HepG2 (cell line): ENCODE measurements around the gene PLSCR1. TPM values are rescaled to one million over a fixed set of nuclear protein-coding genes. Genes with fewer than 3 reads are reported as not detected.
A peak's percentile ranks its signal among the peaks of the same experiment; 100 is the strongest.

Experiments
- ATAC-seq: fragments of 200-7000 bp; cut with Tn5 transposase; 3 replicates; pipeline ENCODE4 v1.9.1; 2020; ENCODE audit warnings: mild to moderate bottlenecking, moderate library complexity
- BruUV-seq: library from RNA; stranded (reverse); fragments of 400-500 nt; replicated peaks from 2 replicates; lab custom pipeline; 2021; lab: Mats Ljungman, UMichigan
- CTCF ChIA-PET: fragments of 300-600 bp; formaldehyde crosslinking; extraction: SDS; loops from one replicate; lab custom pipeline; 2021; ENCODE audit warnings: low total read pairs, inconsistent platforms, low intra/inter-chr PET ratio; lab: Yijun Ruan, JAX
- POLR2A ChIA-PET: fragments of 350-600 bp; sonication (Branson Sonifier 250); formaldehyde crosslinking; loops from one replicate; lab custom pipeline; 2020; ENCODE audit warnings: antibody characterized with exemption, inconsistent platforms; lab: Yijun Ruan, JAX
- DNase-seq: peaks from one replicate; pipeline ENCODE4 v3.0.0-alpha.2; 2015; ENCODE audit warnings: low spot score
- FAIRE-seq: peaks from 3 replicates; lab custom pipeline; 2011; peaks lifted over from hg19 to GRCh38; lab: Jason Lieb, UNC
- H2AFZ ChIP-seq: one replicate; pipeline ENCODE4 v1.6.1; 2011; ENCODE audit warnings: low read length, inconsistent platforms
- H3K27ac ChIP-seq: fragments of 300-600 bp; 3 replicates; pipeline ENCODE4 v1.8.0; 2011; ENCODE audit warnings: mixed run types, mild to moderate bottlenecking, mixed read lengths, low read length, inconsistent platforms; ENCODE audit not compliant: insufficient read depth; ENCODE audit errors: extremely low read length
- H3K27me3 ChIP-seq, 2 experiments: fragments of 200-600 bp in 1 of 2; 2 replicates in 1 of 2; 3 replicates in 1 of 2; pipeline versions ENCODE4 v1.6.0 to v1.8.0; 2011; ENCODE audit warnings: low read length in 2 of 2, mild to moderate bottlenecking in 2 of 2, moderate library complexity in 2 of 2, inconsistent platforms in 1 of 2; ENCODE audit not compliant: insufficient read depth in 2 of 2, control insufficient read depth in 1 of 2
- H3K36me3 ChIP-seq, 2 experiments: fragments of 200-600 bp in 1 of 2; replicated peaks in 1 of 2; 2 replicates in 1 of 2; 3 replicates in 1 of 2; pipeline versions ENCODE4 v1.5.1 to v1.8.0; 2011; ENCODE audit warnings: low read length in 2 of 2, inconsistent platforms in 1 of 2; ENCODE audit not compliant: insufficient read depth in 2 of 2, control insufficient read depth in 1 of 2
- H3K4me1 ChIP-seq: 2 replicates; pipeline ENCODE4 v1.5.1; 2012; ENCODE audit warnings: low read length, inconsistent platforms; ENCODE audit not compliant: insufficient read depth
- H3K4me2 ChIP-seq: 2 replicates; pipeline ENCODE4 v1.6.0; 2011; ENCODE audit warnings: low read depth, low read length, inconsistent platforms
- H3K4me3 ChIP-seq, 3 experiments: fragments of 200-600 bp in 1 of 3; sonication (generic), shearing (Covaris generic) in 1 of 3; replicated peaks in 1 of 3; 2 replicates each; pipeline ENCODE4 v1.5.1; 2011 to 2016; ENCODE audit warnings: low read length in 3 of 3, inconsistent platforms in 2 of 3, low read depth in 2 of 3, mild to moderate bottlenecking in 2 of 3, control low read depth in 1 of 3, mixed read lengths in 1 of 3; ENCODE audit not compliant: insufficient read depth in 1 of 3
- H3K79me2 ChIP-seq: one replicate; pipeline ENCODE4 v1.6.1; 2011; ENCODE audit warnings: low read length, inconsistent platforms; ENCODE audit not compliant: insufficient read depth
- H3K9ac ChIP-seq: 2 replicates; pipeline ENCODE4 v1.6.0; 2011; ENCODE audit warnings: mild to moderate bottlenecking, low read depth, low read length, inconsistent platforms; ENCODE audit not compliant: insufficient read depth
- H3K9me3 ChIP-seq: 2 replicates; pipeline ENCODE4 v1.5.1; 2012; ENCODE audit warnings: mild to moderate bottlenecking, low read length
- H4K20me1 ChIP-seq: 2 replicates; pipeline ENCODE4 v1.6.0; 2011; ENCODE audit warnings: inconsistent platforms, mild to moderate bottlenecking, low read length, moderate library complexity; ENCODE audit not compliant: insufficient read depth
- ATF7 ChIP-seq, 2 experiments: fragments of 450-650 bp in 1 of 2; sonication (generic) in 1 of 2; formaldehyde crosslinking in 1 of 2; IDR thresholded peaks; 2 replicates each; pipeline versions ENCODE4 v1.4.0 to v1.6.1; 2016 to 2020; ENCODE audit warnings: antibody characterized with exemption in 1 of 2, mild to moderate bottlenecking in 1 of 2, missing genetic modification reagents in 1 of 2
- BCL6 ChIP-seq: IDR thresholded peaks from 2 replicates; pipeline ENCODE4 v1.6.1; 2016; ENCODE audit warnings: missing genetic modification reagents, missing compliant biosample characterization
- E2F1 ChIP-seq: sonication (generic); formaldehyde crosslinking; IDR thresholded peaks from 2 replicates; pipeline ENCODE4 v1.5.0; 2020; ENCODE audit warnings: missing genetic modification reagents
- EZH2 ChIP-seq: conservative IDR thresholded peaks from 2 replicates; pipeline ENCODE4 v1.6.1; 2012; ENCODE audit warnings: mild to moderate bottlenecking, low read depth, low read length, moderate library complexity
- GABPA ChIP-seq, 2 experiments: IDR thresholded peaks; 2 replicates each; pipeline ENCODE4 v1.6.1; 2011 to 2016; ENCODE audit warnings: low read depth in 2 of 2, low read length in 1 of 2, missing biosample characterization in 1 of 2, missing genetic modification characterization in 1 of 2
- HMG20A ChIP-seq: IDR thresholded peaks from 2 replicates; pipeline ENCODE4 v1.6.1; 2016; ENCODE audit warnings: borderline replicate concordance
- HNF4G ChIP-seq, 2 experiments: sonication (generic) in 1 of 2; formaldehyde crosslinking in 1 of 2; IDR thresholded peaks; 2 replicates each; pipeline versions ENCODE4 v1.4.0 to v1.6.1; 2011 to 2020; ENCODE audit warnings: borderline replicate concordance in 2 of 2, low read depth in 2 of 2, mild to moderate bottlenecking in 2 of 2, low read length in 1 of 2, missing genetic modification reagents in 1 of 2, moderate library complexity in 1 of 2
- KAT2B ChIP-seq: fragments of 150-350 bp; IDR thresholded peaks from 2 replicates; pipeline ENCODE4 v1.6.1; 2014; ENCODE audit warnings: low read depth, low read length, borderline replicate concordance
- MAFG ChIP-seq: sonication (generic); formaldehyde crosslinking; IDR thresholded peaks from 2 replicates; pipeline ENCODE4 v1.5.1; 2020; ENCODE audit warnings: mild to moderate bottlenecking, missing genetic modification reagents
- NR1H2 ChIP-seq: sonication (generic); formaldehyde crosslinking; IDR thresholded peaks from 2 replicates; pipeline ENCODE4 v1.8.1; 2022; ENCODE audit warnings: low read depth, missing genetic modification reagents, borderline replicate concordance
- SMAD9 ChIP-seq: sonication (generic); formaldehyde crosslinking; IDR thresholded peaks from 2 replicates; pipeline ENCODE4 v1.5.1; 2020; ENCODE audit warnings: mild to moderate bottlenecking, missing genetic modification reagents
- SPEN ChIP-seq: sonication (generic); formaldehyde crosslinking; IDR thresholded peaks from 2 replicates; pipeline ENCODE4 v1.5.1; 2020; ENCODE audit warnings: low read depth, mild to moderate bottlenecking, missing genetic modification reagents
- SSRP1 ChIP-seq: IDR thresholded peaks from 2 replicates; pipeline ENCODE4 v1.6.1; 2016; ENCODE audit warnings: control low read depth
- TCF7 ChIP-seq: sonication (generic); IDR thresholded peaks from 2 replicates; pipeline ENCODE4 v1.6.1; 2016; ENCODE audit warnings: antibody characterized with exemption, low read depth
- TEAD2 ChIP-seq: sonication (generic); formaldehyde crosslinking; IDR thresholded peaks from 2 replicates; pipeline ENCODE4 v1.9.0; 2021; ENCODE audit warnings: missing genetic modification reagents
- ZKSCAN1 ChIP-seq: fragments of 150-350 bp; IDR thresholded peaks from 2 replicates; pipeline ENCODE4 v1.6.1; 2014; ENCODE audit warnings: low read length
- ZNF17 ChIP-seq: sonication (generic); formaldehyde crosslinking; IDR thresholded peaks from 2 replicates; pipeline ENCODE4 v1.5.0; 2020; ENCODE audit warnings: mild to moderate bottlenecking, missing genetic modification reagents
- ZNF530 ChIP-seq: sonication (generic); formaldehyde crosslinking; IDR thresholded peaks from 2 replicates; pipeline ENCODE4 v1.5.0; 2020; ENCODE audit warnings: low read depth, mild to moderate bottlenecking, missing genetic modification reagents
- ZNF619 ChIP-seq: sonication (generic); formaldehyde crosslinking; IDR thresholded peaks from 2 replicates; pipeline ENCODE4 v1.4.0; 2020; ENCODE audit warnings: mild to moderate bottlenecking, missing genetic modification reagents
- WGBS: methylation state at CpG from one replicate; pipeline ENCODE4 v1.1.6; 2017; ENCODE audit warnings: low lambda C conversion rate; 5-methylcytosine and 5-hydroxymethylcytosine counted together
- in situ Hi-C: cut with HindIII; loops from 2 replicates; pipeline ENCODE4 v1.10.0; 2017; ENCODE audit warnings: low pct_unique_long_range_greater_than_20kb; ENCODE audit not compliant: extremely low pct_ligation_motif_present
- intact Hi-C: fragments of 100-400 bp; cut with micrococcal nuclease; formaldehyde crosslinking; loops from one replicate; pipeline ENCODE4 v1.10.0; 2022; ENCODE audit not compliant: unreplicated experiment
- polyA plus RNA-seq, 8 experiments: library from polyadenylated mRNA; depleted of rRNA in 3 of 8; stranded (reverse) in 7 of 8; unstranded in 1 of 8; fragments of >200 nt; fragmentation: Illumina TruSeq in 4 of 8; extraction: Trizol in 4 of 8; gene quantifications; 2 replicates each; pipeline versions ENCODE4 v1.2.1 to v1.2.3, GENCODE V29; 2011 to 2016; ENCODE audit warnings: low read depth in 4 of 8, missing spikeins in 1 of 8, mixed read lengths in 1 of 8; ENCODE audit not compliant: insufficient read depth in 1 of 8
- total RNA-seq, 5 experiments: library from RNA; depleted of rRNA; stranded (reverse); fragments of >200 nt; fragmentation: Illumina TruSeq; extraction: Trizol; gene quantifications; 2 replicates each; pipeline ENCODE4 v1.2.3, GENCODE V29; 2016; ENCODE audit warnings: low read depth in 1 of 5

The PLSCR1 gene
- total and polyA plus RNA-seq, 2 of the 13 experiments (the other 11 are each of a cell fraction or from before 2014, with no cell fraction given), result 33.8 to 34.1 TPM

DNA sequence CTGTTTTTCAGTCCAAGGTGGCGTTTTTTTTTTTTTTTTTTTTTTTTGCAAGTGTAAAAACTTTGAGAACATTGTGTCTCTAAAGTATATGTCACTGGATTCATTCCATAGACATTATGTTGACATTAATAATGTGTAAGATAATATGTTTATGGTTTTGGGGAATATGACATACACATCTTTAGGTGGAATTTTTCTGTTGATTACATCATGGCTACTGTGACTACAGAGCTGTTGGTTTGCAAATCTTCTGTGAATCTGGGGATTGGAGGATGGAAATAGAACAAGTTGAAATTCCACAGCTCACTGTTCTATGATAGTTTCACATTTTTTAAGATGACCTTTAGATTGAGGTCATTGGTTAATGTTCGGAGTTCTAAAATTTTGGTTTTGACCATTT, 50.6 kb downstream of the PLSCR1 start:
- Histone ChIP-seq H4K20me1 (no peaks in the 10 kb centered on the region), H3K36me3 (no peaks in the 10 kb centered on the region), H3K27me3 (no peaks in the 10 kb centered on the region), H2AFZ (no peak overlapping the region), H3K4me3 (no peak overlapping the region), H3K4me1 (no peaks in the 10 kb centered on the region), H3K79me2 (no peaks in the 10 kb centered on the region), H3K27ac (no peak overlapping the region), H3K9ac (no peak overlapping the region), H3K9me3 (no peaks in the 10 kb centered on the region), H3K4me2 (no peak overlapping the region)
- POLR2A ChIA-PET, result no interaction called here
- CTCF ChIA-PET, result no interaction called here
- no peak for DNase-seq
- in situ Hi-C loops (no loop called here), intact Hi-C loops (no loop called here)
- 1% methylated on average over 2 of the region's 2 CpGs for WGBS
- no TSS peak for BruUV-seq
- no peak for FAIRE-seq
- TF ChIP-seq ATF7 (IDR thresholded peaks at IDR 0.05) (0 out of 2 replicates have a peak, but pooled peaks have one; percentile 17), ATF7 (CRISPR knock-in tag; IDR thresholded peaks at IDR 0.05) (no peak), ZNF619 (CRISPR knock-in tag) (no peak)
- no peak for ATAC-seq

GRCh38 chr3:146493221-146493620, 51.2 kb downstream of the PLSCR1 start:
- ChIA-PET CTCF (no interaction called here), POLR2A (no interaction called here)
- intact Hi-C loops (no loop called here), in situ Hi-C loops (no loop called here)
- DNase-seq, result no peak
- H3K9me3 ChIP-seq, result no peaks in the 10 kb centered on the region
- TF ChIP-seq NR1H2 (CRISPR knock-in tag) (no peak), SMAD9 (CRISPR knock-in tag) (no peak), HMG20A (CRISPR knock-in tag) (no peak), MAFG (CRISPR knock-in tag) (no peak), ZNF530 (CRISPR knock-in tag) (no peak), E2F1 (CRISPR knock-in tag) (no peak), TEAD2 (CRISPR knock-in tag) (no peak), BCL6 (CRISPR knock-in tag) (no peak), EZH2 (no peak), KAT2B (no peak), TCF7 (no peak), HNF4G (IDR thresholded peaks at IDR 0.05; ENCODE audit: borderline replicate concordance, low read depth, low read length) (no peak), HNF4G (CRISPR knock-in tag; IDR thresholded peaks at IDR 0.05; ENCODE audit: borderline replicate concordance, low read depth) (no peak), SPEN (CRISPR knock-in tag) (no peak), SSRP1 (no peak), ZKSCAN1 (no peak), ZNF17 (CRISPR knock-in tag) (no peak), GABPA (IDR thresholded peaks at IDR 0.05; ENCODE audit: low read depth, low read length) (no peak), GABPA (CRISPR knock-in tag; IDR thresholded peaks at IDR 0.05; ENCODE audit: low read depth) (no peak)
- ATAC-seq, result no peak
- no peak overlapping the region for H3K27ac ChIP-seq
- H3K9ac ChIP-seq, result no peak overlapping the region
- no peak for FAIRE-seq
- no peaks in the 10 kb centered on the region for H3K4me1 ChIP-seq
- H3K79me2 ChIP-seq, result no peaks in the 10 kb centered on the region
- no peaks in the 10 kb centered on the region for H4K20me1 ChIP-seq
- H3K4me2 ChIP-seq, result no peak overlapping the region
- WGBS, result 0% methylated on average over 2 of the region's 2 CpGs
- no peak overlapping the region for H3K4me3 ChIP-seq
- H3K36me3 ChIP-seq, result no peaks in the 10 kb centered on the region
- no TSS peak for BruUV-seq
- no peaks in the 10 kb centered on the region for H3K27me3 ChIP-seq
- H2AFZ ChIP-seq, result no peak overlapping the region
